ENCODE data around the gene TPCN1.

GRCh38 chr12:113246478-113247122 lies 25.3 kb downstream of the TPCN1 start:
- TF ChIP-seq MAX (CRISPR knock-in tag; IDR thresholded peaks at IDR 0.05), result peak; percentile 19
- TF ChIP-seq CTCF (IDR thresholded peaks at IDR 0.05), result no peak
